HepG2 (cell line): ENCODE data around the gene AKR1E2.

Source experiments
- ATF7 ChIP-seq, 2 experiments: fragments of 450-650 bp in 1 of 2; sonication (generic) in 1 of 2; formaldehyde crosslinking in 1 of 2; IDR thresholded peaks; 2 replicates each; pipeline versions ENCODE4 v1.4.0 to v1.6.1; 2016 to 2020; ENCODE audit warnings: antibody characterized with exemption in 1 of 2, mild to moderate bottlenecking in 1 of 2, missing genetic modification reagents in 1 of 2
- ZFP36 ChIP-seq: fragments of 150-350 bp; IDR thresholded peaks from 2 replicates; pipeline ENCODE4 v1.6.1; 2018; ENCODE audit warnings: borderline replicate concordance, low read length, low read depth; ENCODE audit not compliant: partially characterized antibody

- TF ChIP-seq ZFP36 (no peak), ATF7 (IDR thresholded peaks at IDR 0.05) (no peak), ATF7 (CRISPR knock-in tag; IDR thresholded peaks at IDR 0.05) (no peak)
Measured at GRCh38 chr10:4790045-4790444, 36.0 kb upstream of the AKR1E2 start.
